Stimulated activated CD8-positive, alpha-beta memory T cell treated with anti-CD3 and anti-CD28 coated beads, Interleukin-15, amount 100 ng/mL, for 4 hours (primary cell): ENCODE results near the gene ARID5B.

Experiments used
- DNase-seq, 2 donors: peaks; one replicate each; pipeline ENCODE4 v3.0.0-alpha.2; 2020; ENCODE audit warnings: low read depth in 2 of 2

The ARID5B gene

GRCh38 chr10:61883371-61884025, 18.0 kb upstream of the ARID5B start:
- DNase-seq, result no peak

- DNase-seq, result no peak
These were observed 13.7 kb upstream of the ARID5B start for GRCh38 chr10:61887772-61888171.

GRCh38 chr10:61888744-61889143, 12.8 kb upstream of the ARID5B start:
- no peak for DNase-seq

DNA sequence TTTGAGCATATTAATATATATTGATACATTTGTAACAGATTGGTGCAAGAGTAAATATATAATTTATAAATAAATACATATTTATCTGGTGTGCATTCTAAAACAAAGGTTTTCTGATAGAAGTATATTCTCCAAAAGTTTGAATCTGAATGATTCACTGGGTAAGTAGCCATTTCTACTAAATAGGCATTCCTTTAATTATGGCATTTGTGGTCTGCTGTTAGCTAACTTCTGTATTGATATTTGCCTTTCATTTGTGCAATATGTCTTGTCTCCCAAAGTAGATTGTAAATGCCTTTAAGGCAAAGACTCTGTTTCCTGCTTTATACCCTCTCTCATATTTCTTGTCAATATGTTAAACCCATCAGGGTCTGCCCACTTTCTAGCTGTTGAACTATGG, 11.1 kb upstream of the ARID5B start:
- no peak for DNase-seq

- no peak for DNase-seq
These were observed 10.6 kb upstream of the ARID5B start for GRCh38 chr10:61890881-61891409.

DNA sequence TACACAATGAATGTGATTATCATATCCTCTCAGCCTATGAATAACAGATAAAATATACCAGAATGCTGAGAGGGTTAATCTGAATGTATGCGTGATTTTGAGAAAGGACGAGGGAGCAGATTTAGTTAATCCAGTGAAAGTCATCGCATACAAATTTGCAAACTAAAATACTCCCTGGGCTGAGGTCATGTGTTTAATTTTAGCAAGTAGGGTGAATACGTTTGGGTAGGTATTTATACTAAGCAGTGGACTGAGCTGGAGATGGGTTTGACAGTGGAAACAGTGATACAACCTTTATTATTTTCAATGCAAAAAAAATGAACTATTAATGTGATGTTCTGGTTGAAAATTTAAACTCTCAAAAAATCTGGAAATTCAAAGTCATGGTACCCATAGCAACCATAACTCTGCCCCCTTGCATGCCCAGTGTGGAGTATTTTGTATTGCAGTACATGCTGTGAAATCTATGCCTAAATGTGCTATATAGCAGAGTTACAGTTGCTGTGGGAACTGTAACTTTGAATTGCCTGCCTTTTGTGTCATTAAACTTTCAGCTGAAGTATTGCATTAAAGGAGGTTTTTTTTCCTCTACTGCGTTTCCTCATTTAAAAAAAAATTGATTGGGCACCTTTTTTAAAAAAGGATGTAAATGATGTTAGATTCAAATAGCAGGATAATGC, 9.5 kb upstream of the ARID5B start:
- DNase-seq, result no peak

- no peak for DNase-seq
These were observed 8.5 kb upstream of the ARID5B start for GRCh38 chr10:61892961-61893360.

DNA sequence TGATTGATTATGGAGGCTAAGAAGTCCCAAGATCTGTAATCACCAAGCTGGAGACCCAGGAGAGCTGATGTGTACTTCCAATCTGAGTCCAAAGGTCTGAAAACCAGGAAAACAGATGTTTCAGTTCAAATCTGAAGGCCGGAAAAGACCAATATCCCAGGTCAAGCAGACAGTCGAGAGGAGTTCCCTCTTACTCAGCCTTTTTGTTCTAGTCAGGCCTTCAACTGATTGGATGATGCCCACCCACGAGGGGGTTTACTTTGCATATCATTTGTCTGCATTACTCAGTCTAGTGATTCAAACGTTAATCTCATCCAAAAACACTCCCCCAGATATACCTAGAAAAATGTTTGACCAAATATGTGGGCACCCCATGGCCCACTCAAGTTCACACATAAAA, 7.4 kb upstream of the ARID5B start:
- no peak for DNase-seq

DNA sequence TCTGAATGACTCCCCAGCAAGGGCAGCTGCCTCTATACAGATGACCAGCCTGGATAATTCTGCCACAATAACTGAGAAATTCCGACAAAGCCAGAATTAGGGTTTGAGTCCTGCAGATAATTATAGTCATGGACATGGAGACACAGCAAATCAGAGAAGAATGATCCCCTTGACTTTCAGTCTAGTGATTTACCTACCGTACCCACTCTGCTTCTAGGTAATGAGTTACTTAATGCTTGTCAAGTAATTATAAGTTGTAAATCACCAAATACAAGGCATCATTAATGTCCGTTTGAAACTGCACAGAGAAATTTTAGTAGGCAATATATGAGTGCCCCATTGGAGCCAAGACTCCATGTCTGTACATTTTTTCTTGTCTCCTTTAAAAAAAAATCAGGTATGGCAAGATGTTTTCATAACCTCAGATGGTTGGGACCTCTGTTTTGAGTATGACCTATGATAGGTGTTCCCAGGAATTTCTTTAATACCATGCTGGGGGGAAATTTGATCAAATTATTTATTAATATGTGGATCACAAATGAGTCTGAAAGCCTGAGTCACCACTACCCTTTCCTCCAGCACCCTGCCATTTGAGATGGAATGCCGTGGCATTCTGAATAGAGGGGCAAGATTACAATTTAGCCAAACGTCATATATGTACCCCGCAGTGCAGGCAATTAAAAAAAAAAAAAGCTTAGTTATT, 5.5 kb upstream of the ARID5B start:
- no peak for DNase-seq

GRCh38 chr10:61896854-61897661, 4.4 kb upstream of the ARID5B start:
- peak in 1 of 2 donors; percentile 30 for DNase-seq

- DNase-seq, result no peak
These were observed 3.6 kb upstream of the ARID5B start for GRCh38 chr10:61897671-61898434.

- DNase-seq, result no peak
These were observed 3.1 kb upstream of the ARID5B start for GRCh38 chr10:61898435-61898778.

- DNase-seq, result no peak
These were observed 2.4 kb upstream of the ARID5B start for GRCh38 chr10:61899069-61899531.

DNA sequence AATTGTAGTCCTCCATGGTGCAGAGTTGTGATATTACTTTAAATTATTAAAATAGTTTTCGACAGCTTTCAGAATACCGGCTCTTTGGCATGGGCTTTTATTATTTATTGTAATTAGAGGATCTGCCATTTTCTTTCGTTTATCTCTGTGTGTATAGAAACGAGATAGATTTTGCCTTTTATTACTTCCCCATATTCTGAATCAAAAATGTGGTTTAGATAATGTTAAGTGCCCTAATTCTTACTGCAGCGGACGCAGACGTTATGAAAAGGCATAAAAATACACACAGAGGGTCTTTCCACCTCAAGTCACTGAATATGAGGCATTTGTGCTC, 1.9 kb upstream of the ARID5B start:
- DNase-seq, result no peak

GRCh38 chr10:61899997-61900828, 1.3 kb upstream of the ARID5B start:
- DNase-seq, result peak in 1 of 2 donors; percentile 26

GRCh38 chr10:61901829-61902444, 438 bp downstream of the ARID5B start:
- DNase-seq, result no peak

GRCh38 chr10:61902445-61903220, 1.1 kb downstream of the ARID5B start:
- DNase-seq, result peak; percentile 53 to 61

- peak; percentile 36 to 53 for DNase-seq
These were observed 1.9 kb downstream of the ARID5B start for GRCh38 chr10:61903221-61903927.
